ENCODE measurements around the gene SIPA1L3.

Gene SIPA1L3

DNA sequence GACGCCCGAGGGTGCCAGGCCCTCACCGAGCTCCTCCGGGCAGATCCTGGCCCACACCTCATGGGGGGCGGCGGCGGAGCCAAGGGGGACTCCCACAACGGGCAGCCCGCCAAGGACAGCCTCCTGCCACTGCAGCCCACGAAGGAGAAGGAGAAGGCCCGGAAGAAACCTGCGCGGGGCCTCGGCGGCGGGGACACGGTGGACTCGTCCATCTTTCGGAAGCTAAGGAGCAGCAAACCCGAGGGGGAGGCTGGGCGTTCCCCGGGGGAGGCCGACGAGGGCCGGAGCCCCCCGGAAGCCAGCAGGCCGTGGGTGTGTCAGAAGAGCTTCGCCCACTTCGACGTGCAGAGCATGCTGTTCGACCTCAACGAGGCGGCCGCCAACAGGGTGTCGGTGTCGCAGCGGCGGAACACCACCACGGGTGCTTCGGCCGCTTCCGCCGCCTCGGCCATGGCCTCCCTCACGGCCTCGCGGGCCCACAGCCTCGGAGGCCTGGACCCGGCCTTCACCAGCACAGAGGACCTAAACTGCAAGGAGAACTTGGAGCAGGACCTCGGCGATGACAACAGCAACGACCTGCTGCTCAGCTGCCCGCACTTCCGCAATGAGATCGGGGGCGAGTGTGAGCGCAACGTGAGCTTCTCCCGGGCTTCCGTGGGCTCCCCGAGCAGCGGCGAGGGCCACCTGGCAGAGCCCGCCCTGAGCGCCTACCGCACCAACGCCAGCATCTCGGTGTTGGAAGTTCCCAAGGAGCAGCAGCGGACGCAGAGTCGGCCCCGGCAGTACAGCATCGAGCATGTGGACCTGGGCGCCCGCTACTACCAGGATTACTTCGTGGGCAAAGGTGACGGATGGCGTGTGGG lies 175.5 kb downstream of the SIPA1L3 start:
- TF ChIP-seq EZH2 (IDR thresholded peaks at IDR 0.05; ENCODE audit: borderline replicate concordance, low read length): no peak
- TF ChIP-seq, protein P1, sequence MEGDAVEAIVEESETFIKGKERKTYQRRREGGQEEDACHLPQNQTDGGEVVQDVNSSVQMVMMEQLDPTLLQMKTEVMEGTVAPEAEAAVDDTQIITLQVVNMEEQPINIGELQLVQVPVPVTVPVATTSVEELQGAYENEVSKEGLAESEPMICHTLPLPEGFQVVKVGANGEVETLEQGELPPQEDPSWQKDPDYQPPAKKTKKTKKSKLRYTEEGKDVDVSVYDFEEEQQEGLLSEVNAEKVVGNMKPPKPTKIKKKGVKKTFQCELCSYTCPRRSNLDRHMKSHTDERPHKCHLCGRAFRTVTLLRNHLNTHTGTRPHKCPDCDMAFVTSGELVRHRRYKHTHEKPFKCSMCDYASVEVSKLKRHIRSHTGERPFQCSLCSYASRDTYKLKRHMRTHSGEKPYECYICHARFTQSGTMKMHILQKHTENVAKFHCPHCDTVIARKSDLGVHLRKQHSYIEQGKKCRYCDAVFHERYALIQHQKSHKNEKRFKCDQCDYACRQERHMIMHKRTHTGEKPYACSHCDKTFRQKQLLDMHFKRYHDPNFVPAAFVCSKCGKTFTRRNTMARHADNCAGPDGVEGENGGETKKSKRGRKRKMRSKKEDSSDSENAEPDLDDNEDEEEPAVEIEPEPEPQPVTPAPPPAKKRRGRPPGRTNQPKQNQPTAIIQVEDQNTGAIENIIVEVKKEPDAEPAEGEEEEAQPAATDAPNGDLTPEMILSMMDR (IDR thresholded peaks at IDR 0.05; ENCODE audit: low read length): no peak
- Histone ChIP-seq H3K9me2 (ENCODE audit: low read depth, low read length) (no peaks in the 10 kb centered on the region), H3K4me2 (ENCODE audit: low read length) (no peak overlapping the region), H3K27ac (ENCODE audit: low read depth, low read length, poor library complexity, severe bottlenecking) (no peak overlapping the region), H3K9ac (ENCODE audit: low read length) (no peak overlapping the region), H3K4me3 (ENCODE audit: low read depth, low read length, poor library complexity, severe bottlenecking) (no peak overlapping the region), H4K20me1 (ENCODE audit: insufficient read depth, low read length) (no peaks in the 10 kb centered on the region), H3K36me3 (ENCODE audit: insufficient read depth, low read length) (peaks cover 35% of the 10 kb centered on the region), H3K4me1 (ENCODE audit: insufficient read depth, low read length, severe bottlenecking) (peaks cover 16% of the 10 kb centered on the region), H3K27me3 (ENCODE audit: insufficient read depth, low read length) (no peaks in the 10 kb centered on the region), H3K79me2 (ENCODE audit: insufficient read depth, low read length) (no peaks in the 10 kb centered on the region), H3K9me3 (ENCODE audit: low read length) (no peaks in the 10 kb centered on the region), H3F3A (ENCODE audit: insufficient read depth, low read length) (no peaks in the 10 kb centered on the region), H2AFZ (ENCODE audit: low read length) (no peak overlapping the region)

DNA sequence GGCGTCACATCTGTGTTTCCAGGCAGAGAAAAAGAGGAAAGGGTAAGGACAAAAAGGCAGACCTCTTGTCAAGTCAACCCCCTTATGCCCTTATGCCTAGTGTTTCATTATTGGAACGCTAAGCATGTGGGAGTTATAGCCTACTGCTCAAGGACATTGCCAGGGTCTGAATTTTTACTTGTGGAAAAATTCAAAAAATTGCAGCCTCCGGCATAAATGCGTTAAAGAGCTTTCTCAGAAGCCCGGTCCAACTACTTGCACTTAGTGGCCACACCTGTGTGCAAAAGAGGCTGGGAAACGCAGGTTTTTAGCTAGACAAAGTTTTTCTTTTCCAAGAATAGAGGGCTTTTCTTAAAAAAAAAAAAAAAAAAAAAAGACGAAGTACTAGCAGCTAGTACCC lies 177.2 kb downstream of the SIPA1L3 start:
- Histone ChIP-seq H3K79me2 (ENCODE audit: insufficient read depth, low read length) (no peaks in the 10 kb centered on the region), H3K4me3 (ENCODE audit: low read depth, low read length, poor library complexity, severe bottlenecking) (no peak overlapping the region), H3K9me3 (ENCODE audit: low read length) (no peaks in the 10 kb centered on the region), H3F3A (ENCODE audit: insufficient read depth, low read length) (no peaks in the 10 kb centered on the region), H4K20me1 (ENCODE audit: insufficient read depth, low read length) (no peaks in the 10 kb centered on the region), H3K27ac (ENCODE audit: low read depth, low read length, poor library complexity, severe bottlenecking) (no peak overlapping the region), H2AFZ (ENCODE audit: low read length) (no peak overlapping the region), H3K4me2 (ENCODE audit: low read length) (no peak overlapping the region), H3K36me3 (ENCODE audit: insufficient read depth, low read length) (peaks cover 44% of the 10 kb centered on the region), H3K9ac (ENCODE audit: low read length) (no peak overlapping the region), H3K9me2 (ENCODE audit: low read depth, low read length) (no peaks in the 10 kb centered on the region), H3K27me3 (ENCODE audit: insufficient read depth, low read length) (no peaks in the 10 kb centered on the region), H3K4me1 (ENCODE audit: insufficient read depth, low read length, severe bottlenecking) (peaks cover 16% of the 10 kb centered on the region)
- TF ChIP-seq EZH2 (IDR thresholded peaks at IDR 0.05; ENCODE audit: borderline replicate concordance, low read length): no peak
- TF ChIP-seq, protein P1 (IDR thresholded peaks at IDR 0.05; ENCODE audit: low read length): no peak

DNA sequence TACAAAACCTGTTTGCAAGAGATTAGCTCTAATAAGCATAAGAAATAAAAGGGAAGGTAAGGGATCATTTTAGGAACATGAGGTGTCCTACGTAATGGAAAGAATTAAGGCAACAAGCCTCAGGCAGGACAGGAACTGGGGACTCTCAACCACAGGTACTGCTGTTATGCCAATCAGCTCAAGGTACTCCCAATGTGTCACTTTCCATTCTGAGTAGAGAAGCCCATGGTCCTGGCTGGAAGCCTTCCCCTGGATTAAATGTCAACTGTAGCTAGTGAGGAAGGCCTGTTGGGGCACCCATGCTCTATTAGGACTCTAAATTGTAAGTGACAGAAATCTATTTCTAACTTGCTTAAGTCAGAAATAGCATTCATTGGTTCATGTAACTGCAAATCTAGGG lies 182.4 kb downstream of the SIPA1L3 start:
- Histone ChIP-seq H3K9me3 (ENCODE audit: low read length) (no peaks in the 10 kb centered on the region), H3K27ac (ENCODE audit: low read depth, low read length, poor library complexity, severe bottlenecking) (peak overlapping the region; percentile 35), H3K4me2 (ENCODE audit: low read length) (no peak overlapping the region), H3K9me2 (ENCODE audit: low read depth, low read length) (no peaks in the 10 kb centered on the region), H3K79me2 (ENCODE audit: insufficient read depth, low read length) (no peaks in the 10 kb centered on the region), H3K4me1 (ENCODE audit: insufficient read depth, low read length, severe bottlenecking) (peaks cover 8% of the 10 kb centered on the region), H3K9ac (ENCODE audit: low read length) (no peak overlapping the region), H4K20me1 (ENCODE audit: insufficient read depth, low read length) (no peaks in the 10 kb centered on the region), H2AFZ (ENCODE audit: low read length) (no peak overlapping the region), H3K4me3 (ENCODE audit: low read depth, low read length, poor library complexity, severe bottlenecking) (no peak overlapping the region), H3F3A (ENCODE audit: insufficient read depth, low read length) (no peaks in the 10 kb centered on the region), H3K36me3 (ENCODE audit: insufficient read depth, low read length) (peaks cover 31% of the 10 kb centered on the region; the same call in 1 of the 2 replicates), H3K27me3 (ENCODE audit: insufficient read depth, low read length) (no peaks in the 10 kb centered on the region)
- TF ChIP-seq, protein P1 (IDR thresholded peaks at IDR 0.05; ENCODE audit: low read length): no peak
- no peak for TF ChIP-seq EZH2 (IDR thresholded peaks at IDR 0.05; ENCODE audit: borderline replicate concordance, low read length)

Data from OCI-LY1 (cell line).